IMR-90 (cell line): ENCODE measurements around the gene VPS54. TPM values are rescaled to one million over a fixed set of nuclear protein-coding genes. Genes with fewer than 3 reads are reported as not detected.

Experiments used
- ATAC-seq: fragments of 200-7000 bp; cut with Tn5 transposase; 2 replicates; pipeline ENCODE4 v1.9.1; 2020; ENCODE audit warnings: low read depth, mild to moderate bottlenecking, moderate library complexity
- BruUV-seq: library from RNA; stranded (reverse); fragments of 400-500 nt; replicated peaks from 2 replicates; lab custom pipeline; 2021; lab: Mats Ljungman, UMichigan
- CTCF ChIA-PET: fragments of 300-600 bp; formaldehyde crosslinking; extraction: SDS; loops from one replicate; lab custom pipeline; 2021; ENCODE audit warnings: antibody characterized with exemption; lab: Yijun Ruan, JAX
- POLR2A ChIA-PET: fragments of 300-600 bp; sonication (Branson Sonifier 250); formaldehyde crosslinking; loops from one replicate; lab custom pipeline; 2022; ENCODE audit warnings: antibody characterized with exemption; ENCODE audit not compliant: unreplicated experiment; lab: Charles Lee
- DNase-seq: peaks from one replicate; pipeline ENCODE4 v3.0.0; 2013
- H2AFZ ChIP-seq: replicated peaks from 2 replicates; pipeline ENCODE3; 2013; ENCODE audit warnings: low read length, mild to moderate bottlenecking; ENCODE audit not compliant: poor library complexity
- H2AK5ac ChIP-seq: 2 replicates; pipeline ENCODE4 v1.6.1; 2013; ENCODE audit warnings: low read depth, low read length, inconsistent platforms
- H2AK9ac ChIP-seq: replicated peaks from 2 replicates; pipeline ENCODE3; 2013; ENCODE audit warnings: mild to moderate bottlenecking, low read depth, low read length, moderate library complexity; ENCODE audit not compliant: poor library complexity
- H2BK120ac ChIP-seq: 2 replicates; pipeline ENCODE4 v1.6.1; 2013; ENCODE audit warnings: low read depth, low read length, inconsistent platforms
- H2BK15ac ChIP-seq: 3 replicates; pipeline ENCODE4 v1.6.1; 2013; ENCODE audit warnings: low read depth, low read length, inconsistent platforms
- H2BK20ac ChIP-seq: 2 replicates; pipeline ENCODE4 v1.6.1; 2013; ENCODE audit warnings: low read depth, mild to moderate bottlenecking, inconsistent platforms, low read length, moderate library complexity
- H2BK5ac ChIP-seq: 2 replicates; pipeline ENCODE4 v1.6.1; 2013; ENCODE audit warnings: mild to moderate bottlenecking, low read depth, low read length, inconsistent platforms; ENCODE audit not compliant: poor library complexity, severe bottlenecking
- H3K14ac ChIP-seq: replicated peaks from 2 replicates; pipeline ENCODE4 v1.6.1; 2013; ENCODE audit warnings: low read depth, low read length, inconsistent platforms
- H3K18ac ChIP-seq: 2 replicates; pipeline ENCODE4 v1.6.1; 2013; ENCODE audit warnings: low read depth, low read length, control low read depth
- H3K23ac ChIP-seq: 2 replicates; pipeline ENCODE4 v1.6.1; 2013; ENCODE audit warnings: low read depth, low read length, inconsistent platforms
- H3K27ac ChIP-seq: 2 replicates; pipeline ENCODE4 v1.5.1; 2013; ENCODE audit warnings: mild to moderate bottlenecking, control low read depth, low read length; ENCODE audit not compliant: insufficient read depth
- H3K27me3 ChIP-seq: 2 replicates; pipeline ENCODE4 v1.6.1; 2013; ENCODE audit warnings: low read length; ENCODE audit not compliant: control insufficient read depth, insufficient read depth
- H3K36me3 ChIP-seq: 2 replicates; pipeline ENCODE4 v1.6.1; 2013; ENCODE audit warnings: low read length, mixed read lengths; ENCODE audit not compliant: control insufficient read depth, insufficient read depth
- H3K4ac ChIP-seq: 2 replicates; pipeline ENCODE4 v1.6.1; 2013; ENCODE audit warnings: low read depth, low read length, inconsistent platforms
- H3K4me1 ChIP-seq: 2 replicates; pipeline ENCODE4 v1.6.1; 2013; ENCODE audit warnings: low read length, mixed read lengths; ENCODE audit not compliant: control insufficient read depth, insufficient read depth
- H3K4me2 ChIP-seq: 2 replicates; pipeline ENCODE4 v1.6.1; 2013; ENCODE audit warnings: low read depth, mild to moderate bottlenecking, control low read depth, low read length, moderate library complexity
- H3K4me3 ChIP-seq: 2 replicates; pipeline ENCODE4 v1.5.1; 2013; ENCODE audit warnings: low read depth, mild to moderate bottlenecking, control low read depth, low read length, moderate library complexity; ENCODE audit not compliant: insufficient read depth
- H3K56ac ChIP-seq: 2 replicates; pipeline ENCODE4 v1.6.1; 2013; ENCODE audit warnings: low read length, inconsistent platforms; ENCODE audit not compliant: insufficient read depth; ENCODE audit errors: extremely low read depth
- H3K79me1 ChIP-seq, 2 experiments: 2 replicates each; pipeline ENCODE4 v1.6.1; 2013; ENCODE audit warnings: low read length in 2 of 2, inconsistent platforms in 1 of 2, low read depth in 1 of 2
- H3K9ac ChIP-seq: 2 replicates; pipeline ENCODE4 v1.6.1; 2013; ENCODE audit warnings: low read depth, low read length, control low read depth
- H3K9me1 ChIP-seq: 2 replicates; pipeline ENCODE4 v1.6.1; 2013; ENCODE audit warnings: low read length, inconsistent platforms; ENCODE audit not compliant: insufficient read depth
- H3K9me3 ChIP-seq: 2 replicates; pipeline ENCODE4 v1.6.1; 2013; ENCODE audit warnings: low read length; ENCODE audit not compliant: control insufficient read depth, insufficient read depth
- H4K20me1 ChIP-seq: 2 replicates; pipeline ENCODE4 v1.6.1; 2013; ENCODE audit warnings: low read length, inconsistent platforms; ENCODE audit not compliant: insufficient read depth
- H4K5ac ChIP-seq: 2 replicates; pipeline ENCODE4 v1.6.1; 2013; ENCODE audit warnings: mild to moderate bottlenecking, low read depth, low read length, control low read depth
- H4K8ac ChIP-seq, 2 experiments: 2 replicates each; pipeline ENCODE4 v1.6.1; 2013; ENCODE audit warnings: low read depth in 2 of 2, low read length in 2 of 2, control low read depth in 1 of 2, inconsistent platforms in 1 of 2
- H4K91ac ChIP-seq: 2 replicates; pipeline ENCODE4 v1.6.1; 2013; ENCODE audit warnings: low read depth, low read length, inconsistent platforms; ENCODE audit not compliant: insufficient read depth
- CHD1 ChIP-seq: IDR thresholded peaks from 2 replicates; pipeline ENCODE4 v1.6.1; 2012; ENCODE audit warnings: low read depth, low read length, improper control_type of control experiment
- ELK1 ChIP-seq: fragments of 150-350 bp; IDR thresholded peaks from 2 replicates; pipeline ENCODE4 v1.6.1; 2016; ENCODE audit warnings: low read depth, mild to moderate bottlenecking, low read length, moderate library complexity, borderline replicate concordance
- MXI1 ChIP-seq: IDR thresholded peaks from 2 replicates; pipeline ENCODE4 v1.6.1; 2012; ENCODE audit warnings: low read depth, mild to moderate bottlenecking, low read length, moderate library complexity, borderline replicate concordance
- NFE2L2 ChIP-seq: fragments of 150-350 bp; IDR thresholded peaks from 2 replicates; pipeline ENCODE4 v1.6.1; 2016; ENCODE audit warnings: low read depth, mild to moderate bottlenecking, low read length
- POLR2A ChIP-seq: IDR thresholded peaks from 2 replicates; pipeline ENCODE4 v1.6.1; 2012; ENCODE audit warnings: mild to moderate bottlenecking, low read depth, low read length
- RCOR1 ChIP-seq: IDR thresholded peaks from 2 replicates; pipeline ENCODE4 v1.6.1; 2012; ENCODE audit warnings: mild to moderate bottlenecking, low read length, improper control_type of control experiment; ENCODE audit not compliant: insufficient replicate concordance
- RFX5 ChIP-seq: IDR thresholded peaks from 2 replicates; pipeline ENCODE4 v1.8.0; 2012; ENCODE audit warnings: low read depth, mild to moderate bottlenecking, low read length, moderate library complexity
- USF2 ChIP-seq: fragments of 150-350 bp; IDR thresholded peaks from 2 replicates; pipeline ENCODE4 v1.6.1; 2017; ENCODE audit warnings: mild to moderate bottlenecking, antibody characterized with exemption, low read length, low read depth
- WGBS, 2 experiments: methylation state at CpG; one replicate each; pipeline versions ENCODE4 v1.1.5 to v1.1.7; 2013; ENCODE audit warnings: missing lambda C conversion rate in 2 of 2; ENCODE audit not compliant: insufficient read length in 1 of 2; ENCODE audit errors: extremely low coverage in 2 of 2; 5-methylcytosine and 5-hydroxymethylcytosine counted together
- dilution Hi-C: fragments of 300-500 bp; cut with HindIII; formaldehyde crosslinking; loops from one replicate; pipeline ENCODE4 v1.14.3; 2018; ENCODE audit warnings: low sequenced_read_pairs; ENCODE audit not compliant: unreplicated experiment
- in situ Hi-C: fragments of 300-500 bp; cut with MboI; formaldehyde crosslinking; loops from 3 replicates; pipeline ENCODE4 v1.14.3; 2019; ENCODE audit warnings: low sequenced_read_pairs, inconsistent platforms, mixed read lengths
- intact Hi-C: fragments of 100-400 bp; cut with micrococcal nuclease; formaldehyde crosslinking; loops from 2 replicates; pipeline ENCODE4 v1.10.0; 2022
- polyA plus RNA-seq, 3 experiments: library from polyadenylated mRNA; depleted of rRNA; stranded (reverse); fragments of >200 nt; gene quantifications; 2 replicates each; pipeline ENCODE4 v1.2.3, GENCODE V29; 2012; ENCODE audit warnings: low replicate concordance in 1 of 3
- total RNA-seq: library from RNA; depleted of rRNA; stranded (reverse); fragments of >200 nt; gene quantifications from 2 replicates; pipeline ENCODE4 v1.2.3, GENCODE V29; 2012

The VPS54 gene
- total and polyA plus RNA-seq, 2 of the 4 experiments (the other 2 are of a cell fraction) = 7.1 to 18.1 TPM

- H4K20me1 ChIP-seq = no peaks in the 10 kb centered on the region
- H3K36me3 ChIP-seq = no peaks in the 10 kb centered on the region
- WGBS, 2 experiments = no CpG with 5 or more reads among the region's 3 CpGs
- BruUV-seq = no TSS peak
- H2AK5ac ChIP-seq = no peak overlapping the region
- CTCF ChIA-PET = interaction anchor here (0.6 kb wide), 1 partner anchor 584 kb away, joined by 4 read pairs; no protein-coding TSS in a partner anchor
- H3K79me1 ChIP-seq = no peaks in the 10 kb centered on the region
- H3K4me1 ChIP-seq = no peaks in the 10 kb centered on the region
- H3K18ac ChIP-seq = no peak overlapping the region
- no peak overlapping the region for H4K8ac ChIP-seq
- H2BK20ac ChIP-seq = no peak overlapping the region
- H2BK5ac ChIP-seq = no peak overlapping the region
- no peak overlapping the region for H2AFZ ChIP-seq
- no peak overlapping the region for H3K4me3 ChIP-seq
- no peak overlapping the region for H3K4ac ChIP-seq
- no peak overlapping the region for H2BK15ac ChIP-seq
- H4K5ac ChIP-seq = no peak overlapping the region
- no peak overlapping the region for H4K91ac ChIP-seq
- dilution Hi-C loops = loop anchor here (25.0 kb wide), 1 partner anchor 260 kb away; no protein-coding TSS in a partner anchor
- TF ChIP-seq POLR2A (no peak), NFE2L2 (no peak), ELK1 (no peak), USF2 (no peak), RCOR1 (no peak), CHD1 (no peak), MXI1 (no peak), RFX5 (no peak)
- POLR2A ChIA-PET = no interaction called here
- H2BK120ac ChIP-seq = no peak overlapping the region
- H3K27me3 ChIP-seq = peaks cover 4% of the 10 kb centered on the region
- H3K9me3 ChIP-seq = no peaks in the 10 kb centered on the region
- peak; percentile 5 for DNase-seq
- in situ Hi-C loops = loop anchor here (5.0 kb wide), 1 partner anchor 435 kb away; no protein-coding TSS in a partner anchor
- intact Hi-C loops = loop anchor here (10.0 kb wide), 1 partner anchor 822 kb away; no protein-coding TSS in a partner anchor
- no peak overlapping the region for H2AK9ac ChIP-seq
- no peak overlapping the region for H3K4me2 ChIP-seq
- H3K27ac ChIP-seq = no peak overlapping the region
- H3K23ac ChIP-seq = no peak overlapping the region
- H3K14ac ChIP-seq = no peak overlapping the region
- no peak overlapping the region for H3K9ac ChIP-seq
- H3K9me1 ChIP-seq = no peaks in the 10 kb centered on the region
- no peak for ATAC-seq
- no peak overlapping the region for H3K56ac ChIP-seq
Measured at GRCh38 chr2:64052463-64053241, 33.4 kb upstream of the VPS54 start.
